ENCODE measurements around the gene NUDT8. TPM values are rescaled to one million over a fixed set of nuclear protein-coding genes. Genes with fewer than 3 reads are reported as not detected.
"Not testable (repeated sequence)": the region's sequence is repeated elsewhere in the genome, so short reads cannot be mapped to it uniquely, and the experiment has no call there.

Gene NUDT8
- total RNA-seq, 3 donors from 2014 or later (not counting 1 experiment from before 2014, with no cell fraction given), result 1.7 to 5.2 (median 4.1) TPM

- H3K9me3 ChIP-seq (ENCODE audit: control insufficient read depth, insufficient read depth, low read length), result no peaks in the 10 kb centered on the region
- Mint-ChIP-seq H3K27ac (no peak overlapping the region), H3K4me1 (peaks cover 5 to 22% of the 10 kb centered on the region in 2 donors), H3K4me3 (peak overlapping the region; percentile 4), H3K36me3 (no peaks in the 10 kb centered on the region), H3K9me3 (no peaks in the 10 kb centered on the region), H3K27me3 (ENCODE audit: low read depth in 2 of 2) (no peaks in the 10 kb centered on the region)
- H3K27me3 ChIP-seq (ENCODE audit: control insufficient read depth, insufficient read depth, low read length), result no peaks in the 10 kb centered on the region
- 95% methylated on average over 15 of the region's 15 CpGs for WGBS (ENCODE audit: insufficient coverage)
- DNase-seq, result no peak
- H3K4me3 ChIP-seq (ENCODE audit: low read length), result no peak overlapping the region
- no peak for TF ChIP-seq CTCF (IDR thresholded peaks at IDR 0.05)
- H3K4me1 ChIP-seq (ENCODE audit: control insufficient read depth, insufficient read depth, low read length), result peaks cover 23% of the 10 kb centered on the region
- intact Hi-C loops (cut with micrococcal nuclease), result loop anchor here (2.0 kb wide), 1 partner anchor 13 kb away; no protein-coding TSS in a partner anchor
- H3K27ac ChIP-seq (ENCODE audit: low read length), result no peak overlapping the region
- H3K36me3 ChIP-seq (ENCODE audit: control insufficient read depth, insufficient read depth, low read length), result no peaks in the 10 kb centered on the region
- no peak for ATAC-seq
Observed at GRCh38 chr11:67627812-67628624, 1.7 kb downstream of the NUDT8 start.

GRCh38 chr11:67627441-67627811 lies 2.3 kb downstream of the NUDT8 start:
- H3K4me3 ChIP-seq (ENCODE audit: low read length), result no peak overlapping the region
- ATAC-seq, result no peak
- H3K27ac Mint-ChIP-seq, result no peak overlapping the region
- peaks cover 23% of the 10 kb centered on the region for H3K4me1 ChIP-seq (ENCODE audit: control insufficient read depth, insufficient read depth, low read length)
- H3K27me3 ChIP-seq (ENCODE audit: control insufficient read depth, insufficient read depth, low read length), result no peaks in the 10 kb centered on the region
- peaks cover 5 to 22% of the 10 kb centered on the region in 2 donors for H3K4me1 Mint-ChIP-seq
- no peaks in the 10 kb centered on the region for H3K9me3 Mint-ChIP-seq
- TF ChIP-seq CTCF (IDR thresholded peaks at IDR 0.05), result no peak
- no peak overlapping the region for H3K27ac ChIP-seq (ENCODE audit: low read length)
- no peaks in the 10 kb centered on the region for H3K36me3 Mint-ChIP-seq
- WGBS (ENCODE audit: insufficient coverage), result 97% methylated on average over 6 of the region's 6 CpGs
- H3K4me3 Mint-ChIP-seq, result peak overlapping the region; percentile 40
- H3K9me3 ChIP-seq (ENCODE audit: control insufficient read depth, insufficient read depth, low read length), result no peaks in the 10 kb centered on the region
- H3K27me3 Mint-ChIP-seq (ENCODE audit: low read depth in 2 of 2), result no peaks in the 10 kb centered on the region
- no peak for DNase-seq
- no peaks in the 10 kb centered on the region for H3K36me3 ChIP-seq (ENCODE audit: control insufficient read depth, insufficient read depth, low read length)
- intact Hi-C loops (cut with micrococcal nuclease), result no loop called here

- WGBS (ENCODE audit: insufficient coverage), result 91% methylated on average over 10 of the region's 10 CpGs
- intact Hi-C loops (cut with micrococcal nuclease), result no loop called here
- no peak overlapping the region for H3K27ac ChIP-seq (ENCODE audit: low read length)
- Mint-ChIP-seq H3K4me3 (no peak overlapping the region), H3K4me1 (peaks cover 5 to 22% of the 10 kb centered on the region in 2 donors), H3K36me3 (no peaks in the 10 kb centered on the region), H3K9me3 (no peaks in the 10 kb centered on the region), H3K27ac (no peak overlapping the region), H3K27me3 (ENCODE audit: low read depth in 2 of 2) (no peaks in the 10 kb centered on the region)
- H3K4me1 ChIP-seq (ENCODE audit: control insufficient read depth, insufficient read depth, low read length), result peaks cover 23% of the 10 kb centered on the region
- no peaks in the 10 kb centered on the region for H3K36me3 ChIP-seq (ENCODE audit: control insufficient read depth, insufficient read depth, low read length)
- H3K9me3 ChIP-seq (ENCODE audit: control insufficient read depth, insufficient read depth, low read length), result no peaks in the 10 kb centered on the region
- TF ChIP-seq CTCF (IDR thresholded peaks at IDR 0.05), result no peak
- DNase-seq (no peak), ATAC-seq (no peak)
- H3K27me3 ChIP-seq (ENCODE audit: control insufficient read depth, insufficient read depth, low read length), result no peaks in the 10 kb centered on the region
- H3K4me3 ChIP-seq (ENCODE audit: low read length), result no peak overlapping the region
Observed at GRCh38 chr11:67626970-67627369, 2.8 kb downstream of the NUDT8 start.

GRCh38 chr11:67626131-67626833 lies 3.5 kb downstream of the NUDT8 start:
- DNase-seq; H3K4me3 ChIP-seq (ENCODE audit: low read length); H3K27ac ChIP-seq (ENCODE audit: low read length); H3K9me3 ChIP-seq (ENCODE audit: control insufficient read depth, insufficient read depth, low read length); H3K27me3 Mint-ChIP-seq (ENCODE audit: low read depth in 2 of 2); H3K36me3 Mint-ChIP-seq; intact Hi-C loops (cut with micrococcal nuclease); ATAC-seq; H3K36me3 ChIP-seq (ENCODE audit: control insufficient read depth, insufficient read depth, low read length); H3K27ac Mint-ChIP-seq; H3K9me3 Mint-ChIP-seq; H3K27me3 ChIP-seq (ENCODE audit: control insufficient read depth, insufficient read depth, low read length); H3K4me3 Mint-ChIP-seq: not testable (repeated sequence)
- H3K4me1 ChIP-seq (ENCODE audit: control insufficient read depth, insufficient read depth, low read length), result peaks cover 20% of the 10 kb centered on the region
- 93% methylated on average over 9 of the region's 10 CpGs for WGBS (ENCODE audit: insufficient coverage)
- peaks cover 5 to 22% of the 10 kb centered on the region in 2 donors for H3K4me1 Mint-ChIP-seq

- H3K36me3 ChIP-seq (ENCODE audit: control insufficient read depth, insufficient read depth, low read length); ATAC-seq; H3K4me1 Mint-ChIP-seq; H3K9me3 Mint-ChIP-seq; H3K36me3 Mint-ChIP-seq; H3K4me3 ChIP-seq (ENCODE audit: low read length); H3K27ac Mint-ChIP-seq; H3K27me3 ChIP-seq (ENCODE audit: control insufficient read depth, insufficient read depth, low read length); H3K9me3 ChIP-seq (ENCODE audit: control insufficient read depth, insufficient read depth, low read length); H3K4me3 Mint-ChIP-seq; intact Hi-C loops (cut with micrococcal nuclease); H3K4me1 ChIP-seq (ENCODE audit: control insufficient read depth, insufficient read depth, low read length); DNase-seq; H3K27me3 Mint-ChIP-seq (ENCODE audit: low read depth in 2 of 2); H3K27ac ChIP-seq (ENCODE audit: low read length): not testable (repeated sequence)
- 94% methylated on average over 1 of the region's 1 CpG for WGBS (ENCODE audit: insufficient coverage)
Observed at GRCh38 chr11:67623795-67624194, 5.9 kb downstream of the NUDT8 start.

All from natural killer cell (primary cell).